A549 treated with dexamethasone at 1 μM for 4 hours (cell line): ENCODE data around the gene RND1. TPM values are rescaled to one million over a fixed set of nuclear protein-coding genes. Genes with fewer than 3 reads are reported as not detected.

Experiments
- total RNA-seq: library from RNA; stranded (reverse); fragments of 200-300 nt; extraction: Qiagen RNA extraction; gene quantifications from 5 replicates; pipeline ENCODE4 v1.2.3, GENCODE V29; 2022

The RND1 gene
- 2.6 to 4.7 TPM (median 3.1 TPM) in 5 replicates for total RNA-seq

GRCh38 chr12:48865281-48866051 lies at the start of gene RND1:
Gene RND1 (minus strand): TSS chr12:48865870. CDS start chr12:48865767, 103 bp downstream.

GRCh38 chr12:48851883-48852733 lies 13.6 kb downstream of the RND1 start, which contains the start of gene DDX23:
Gene DDX23 (minus strand): TSS chr12:48852163. CDS start chr12:48845782, 6,381 bp downstream.

GRCh38 chr12:48817873-48818830 lies 47.5 kb downstream of the RND1 start, which contains the start of gene CACNB3:
Gene CACNB3 (plus strand): TSS chr12:48818496. CDS start chr12:48818930, 434 bp downstream.

Other genes with a start within 250 kb of the RND1 start
- 37.6 to 40.9 TPM (median 39.0 TPM) in 5 replicates for gene KANSL2, start 183.6 kb downstream of the RND1 start, total RNA-seq
- 11.3 to 19.2 TPM (median 15.0 TPM) in 5 replicates for gene CCNT1, start 149.2 kb downstream of the RND1 start, total RNA-seq
- gene ADCY6, start 76.8 kb downstream of the RND1 start, total RNA-seq = 8.1 to 12.2 TPM (median 10.3 TPM) in 5 replicates
- 24.4 to 36.9 TPM (median 29.6 TPM) in 5 replicates for gene CACNB3, start 47.4 kb downstream of the RND1 start, total RNA-seq
- 67.5 to 84.0 TPM (median 80.1 TPM) in 5 replicates for gene DDX23, start 13.7 kb downstream of the RND1 start, total RNA-seq
- gene FKBP11, start 59.6 kb upstream of the RND1 start, total RNA-seq = 52.7 to 58.9 TPM (median 55.2 TPM) in 5 replicates
- gene ARF3, start 91.6 kb upstream of the RND1 start, total RNA-seq = 113 to 164 TPM (median 152 TPM) in 5 replicates
- gene WNT10B, start 105.9 kb upstream of the RND1 start, total RNA-seq = 1.5 to 2.4 TPM (median 2.2 TPM) in 5 replicates
- 0.07 to 0.28 TPM (median 0.18 TPM) in 5 replicates for gene WNT1, start 112.5 kb upstream of the RND1 start, total RNA-seq
- 0.56 to 0.71 TPM (median 0.67 TPM) in 5 replicates for gene DDN, start 133.5 kb upstream of the RND1 start, total RNA-seq
- gene PRKAG1, start 152.9 kb upstream of the RND1 start, total RNA-seq = 40.6 to 44.3 TPM (median 41.4 TPM) in 5 replicates
- 30.0 to 46.2 TPM (median 40.4 TPM) in 5 replicates for gene KMT2D, start 194.9 kb upstream of the RND1 start, total RNA-seq
- 2.9 to 4.4 TPM (median 4.0 TPM) in 5 replicates for gene RHEBL1, start 204.1 kb upstream of the RND1 start, total RNA-seq
- gene DHH, start 228.9 kb upstream of the RND1 start, total RNA-seq = not detected in 5 replicates
- 11.5 to 17.2 TPM (median 14.4 TPM) in 5 replicates for gene LMBR1L, start 245.0 kb upstream of the RND1 start, total RNA-seq